Cardiac septum (tissue), 1 donor: ENCODE measurements around the gene PHLDA2. TPM values are rescaled to one million over a fixed set of nuclear protein-coding genes. Genes with fewer than 3 reads are reported as not detected.

Experiments
- DNase-seq: peaks from one replicate; pipeline ENCODE4 v3.0.0-alpha.2; 2020; ENCODE audit warnings: low spot score
- intact Hi-C: fragments of 100-400 bp; cut with DNase I; formaldehyde crosslinking; loops from one replicate; pipeline ENCODE4 v1.14.0; 2022
- total RNA-seq: library from RNA; stranded (reverse); fragmentation: NEBNext Ultra II Directional; extraction: Animal tissue kit (Norgen Biotek cat#: 25700); gene quantifications from one replicate; pipeline ENCODE4 v1.2.1, GENCODE V29; 2021
- donor health status: DM: no; HTN: no; CAD: no.

Gene PHLDA2
- total RNA-seq, 1 donor from 2014 or later: 2.1 TPM

GRCh38 chr11:2888266-2888968 lies 40.8 kb downstream of the PHLDA2 start:
- DNase-seq: peak; percentile 95
- intact Hi-C loops: loop anchor here (1.0 to 10.0 kb wide), 5 partner anchors 76 to 584 kb away; partner anchors contain the start of genes C11orf21, KCNQ1OT1 and TSPAN32

GRCh38 chr11:2887515-2888195 lies 41.6 kb downstream of the PHLDA2 start:
- intact Hi-C loops: loop anchor here (1.0 to 10.0 kb wide), 5 partner anchors 75 to 583 kb away; partner anchors contain the start of genes C11orf21, KCNQ1OT1 and TSPAN32
- no peak for DNase-seq

DNA sequence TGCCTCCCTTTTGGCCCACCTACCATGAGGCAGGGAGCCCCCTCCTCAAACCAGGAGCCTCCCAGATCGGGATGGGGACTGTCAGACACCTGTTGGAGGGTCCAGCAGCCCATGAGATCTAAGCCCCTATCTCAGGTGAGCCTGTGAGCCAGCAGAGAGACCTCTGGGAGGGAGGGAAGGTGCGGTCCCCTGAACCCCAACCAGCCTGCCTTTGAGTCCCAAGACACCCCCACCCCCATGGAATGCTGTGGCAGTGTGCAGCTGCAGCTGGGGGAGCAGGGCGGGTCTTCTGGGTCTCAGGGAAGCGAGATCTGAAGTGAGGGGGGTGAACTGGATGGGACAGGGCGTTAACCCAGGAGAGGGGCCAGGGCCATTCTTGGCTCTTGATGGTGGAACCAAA lies 42.3 kb downstream of the PHLDA2 start:
- DNase-seq: no peak

GRCh38 chr11:2886191-2886894 lies 42.9 kb downstream of the PHLDA2 start:
- no peak for DNase-seq

More for the DNA sequence above, 42.3 kb downstream of the PHLDA2 start:
- intact Hi-C loops: loop anchor here (5.0 to 10.0 kb wide), 3 partner anchors 75 to 582 kb away; partner anchors contain the start of genes C11orf21, KCNQ1OT1 and TSPAN32

DNA sequence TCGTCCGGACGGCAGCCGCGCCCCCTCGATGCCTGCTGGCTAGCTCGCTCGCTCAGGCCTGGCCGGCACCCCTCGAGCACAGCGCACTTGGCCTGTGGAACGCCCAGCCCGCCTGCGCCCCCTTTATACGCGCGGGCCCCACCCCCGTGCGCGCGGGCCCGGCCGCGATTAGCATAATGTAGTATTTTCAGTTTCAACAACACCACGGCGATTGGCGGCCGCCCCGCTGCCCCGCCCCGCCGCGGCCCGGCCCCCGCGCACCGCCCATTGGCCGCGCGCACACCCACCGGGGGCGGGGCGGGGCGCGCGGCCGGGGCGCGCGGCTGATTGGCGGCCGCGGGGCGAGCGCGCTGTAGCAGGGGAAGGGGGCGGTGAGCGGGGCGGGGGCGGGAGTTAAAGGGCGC lies 43.5 kb downstream of the PHLDA2 start, which contains the start of gene CDKN1C:
Gene CDKN1C, minus strand, starts transcription at position 98 of the 404 bp plus-strand sequence. CDS start 319 bp downstream, outside the sequence.
- peak; percentile 93 for DNase-seq
- intact Hi-C loops: loop anchor here (5.0 to 10.0 kb wide), 3 partner anchors 73 to 581 kb away; partner anchors contain the start of genes C11orf21, KCNQ1OT1 and TSPAN32

More at GRCh38 chr11:2886191-2886894, 42.9 kb downstream of the PHLDA2 start:
- intact Hi-C loops: loop anchor here (5.0 to 10.0 kb wide), 3 partner anchors 74 to 582 kb away; partner anchors contain the start of genes C11orf21, KCNQ1OT1 and TSPAN32

DNA sequence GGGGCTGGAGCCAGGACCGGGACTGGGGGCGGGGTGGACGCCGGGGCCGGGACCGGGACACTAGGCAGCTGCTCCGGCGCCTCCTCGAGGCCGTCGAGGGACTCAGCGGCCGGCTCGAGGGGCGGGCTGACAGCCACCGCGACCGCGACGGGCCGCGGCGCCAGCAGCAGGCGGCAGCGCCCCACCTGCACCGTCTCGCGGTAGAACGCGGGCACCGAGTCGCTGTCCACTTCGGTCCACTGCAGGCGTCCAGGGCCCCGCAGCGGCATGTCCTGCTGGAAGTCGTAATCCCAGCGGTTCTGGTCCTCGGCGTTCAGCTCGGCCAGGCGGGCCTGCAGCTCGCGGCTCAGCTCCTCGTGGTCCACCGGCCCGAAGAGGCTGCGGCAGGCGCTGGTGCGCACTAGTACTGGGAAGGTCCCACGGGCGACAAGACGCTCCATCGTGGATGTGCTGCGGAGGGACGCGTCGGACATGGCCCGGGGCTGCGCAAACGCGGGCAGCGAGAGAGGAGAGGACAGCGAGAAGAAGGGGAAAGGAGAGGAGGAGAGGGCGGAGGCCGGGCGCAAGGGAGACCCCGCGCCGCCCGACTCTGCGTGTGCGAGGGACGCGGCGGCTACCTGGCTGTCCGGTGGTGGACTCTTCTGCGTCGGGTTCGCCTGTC lies 44.1 kb downstream of the PHLDA2 start:
- no peak for DNase-seq
- intact Hi-C loops: loop anchor here (5.0 to 10.0 kb wide), 3 partner anchors 73 to 580 kb away; partner anchors contain the start of genes C11orf21, KCNQ1OT1 and TSPAN32

DNA sequence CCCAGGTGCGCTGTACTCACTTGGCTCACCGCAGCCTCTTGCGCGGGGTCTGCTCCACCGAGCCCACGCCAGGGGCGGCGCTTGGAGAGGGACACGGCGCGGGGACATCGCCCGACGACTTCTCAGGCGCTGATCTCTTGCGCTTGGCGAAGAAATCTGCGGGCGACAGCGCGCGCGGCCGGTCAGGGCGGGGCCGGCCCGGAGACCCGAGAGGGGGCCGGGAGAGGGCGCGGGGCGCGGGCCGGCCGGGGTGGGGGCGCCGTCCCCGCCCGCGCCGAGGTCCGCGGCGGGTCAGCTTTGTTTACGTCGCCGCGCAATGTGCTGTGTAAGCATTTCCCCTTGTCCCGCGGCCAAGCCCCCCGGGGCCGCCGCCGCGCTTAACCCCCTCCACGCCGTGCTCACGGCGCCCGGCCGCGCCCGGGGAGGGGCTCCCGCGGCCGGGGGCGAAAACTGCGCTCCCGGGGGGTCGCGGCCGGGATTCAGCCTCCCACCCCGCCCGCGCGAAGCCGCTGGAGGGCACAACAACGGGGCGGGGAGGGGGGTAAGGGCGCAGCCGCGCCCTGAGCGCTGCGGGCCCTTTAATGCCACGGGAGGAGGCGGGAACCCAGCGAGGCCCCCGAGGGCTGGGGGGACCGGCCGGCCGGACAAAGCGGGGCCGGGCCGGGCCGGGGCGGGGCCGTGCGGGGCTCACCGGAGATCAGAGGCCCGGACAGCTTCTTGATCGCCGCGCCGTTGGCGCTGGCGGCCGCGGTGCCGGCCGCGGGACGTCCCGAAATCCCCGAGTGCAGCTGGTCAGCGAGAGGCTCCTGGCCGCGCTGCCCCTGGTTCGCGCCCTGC lies 45.0 kb downstream of the PHLDA2 start:
- DNase-seq: no peak
- intact Hi-C loops: loop anchor here (5.0 to 10.0 kb wide), 4 partner anchors 47 to 579 kb away; partner anchors contain the start of genes C11orf21, KCNQ1OT1 and TSPAN32

DNA sequence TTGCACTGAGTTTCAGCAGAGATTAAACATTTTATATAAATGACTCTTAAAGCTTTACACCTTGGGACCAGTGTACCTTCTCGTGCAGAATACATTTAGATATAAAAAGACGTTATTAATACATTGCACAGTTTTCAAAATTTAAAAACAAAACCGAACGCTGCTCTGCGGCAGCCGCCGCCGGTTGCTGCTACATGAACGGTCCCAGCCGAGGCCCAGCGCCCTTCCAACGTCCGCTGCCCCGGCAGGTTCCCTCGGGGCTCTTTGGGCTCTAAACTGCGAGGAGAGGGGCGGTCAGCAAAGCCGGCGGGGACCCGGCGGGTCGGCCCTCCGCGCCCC lies 45.6 kb downstream of the PHLDA2 start:
- intact Hi-C loops: loop anchor here (5.0 to 10.0 kb wide), 4 partner anchors 46 to 579 kb away; partner anchors contain the start of genes C11orf21, KCNQ1OT1 and TSPAN32
- no peak for DNase-seq

DNA sequence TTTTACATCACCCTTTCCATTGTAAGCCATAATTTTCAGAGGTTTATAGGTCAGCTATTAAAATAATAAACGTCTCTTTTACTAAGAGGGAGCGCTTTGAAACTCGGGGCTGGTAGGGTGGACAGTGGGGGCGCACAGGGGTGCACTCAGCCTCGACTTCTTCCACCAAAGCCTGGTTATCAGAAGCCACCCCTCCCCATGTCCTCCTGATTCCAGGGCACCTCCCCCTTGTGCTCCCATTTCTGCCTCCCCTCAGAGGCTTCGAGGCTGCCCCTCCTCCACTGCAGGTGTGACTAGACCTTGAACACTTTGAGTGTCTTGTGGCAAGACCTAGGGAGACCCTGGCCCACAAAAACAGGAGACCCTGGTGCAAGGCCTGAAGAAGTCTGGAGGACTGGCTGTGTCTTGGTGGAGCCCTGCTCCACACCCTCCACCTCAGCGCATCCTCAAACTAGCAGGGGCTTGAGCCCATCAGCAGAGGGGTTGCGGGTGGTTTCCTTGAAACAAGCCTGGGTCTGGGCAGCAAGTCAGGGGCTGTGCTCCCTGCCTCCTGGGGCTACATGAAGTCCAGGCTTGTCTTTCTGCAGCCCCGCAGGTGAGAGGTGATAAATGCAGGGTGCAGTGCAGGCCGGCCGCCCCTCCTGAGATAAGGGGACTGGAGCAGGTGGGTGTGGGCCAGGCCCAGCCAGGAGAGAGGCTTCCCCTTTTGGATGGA lies 46.7 kb downstream of the PHLDA2 start:
- no peak for DNase-seq
- intact Hi-C loops: loop anchor here (5.0 to 10.0 kb wide), 4 partner anchors 45 to 578 kb away; partner anchors contain the start of genes C11orf21, KCNQ1OT1 and TSPAN32

GRCh38 chr11:2881981-2882375 lies 47.2 kb downstream of the PHLDA2 start:
- no peak for DNase-seq
- intact Hi-C loops: loop anchor here (5.0 to 10.0 kb wide), 4 partner anchors 45 to 577 kb away; partner anchors contain the start of genes C11orf21, KCNQ1OT1 and TSPAN32

- no peak for DNase-seq
- intact Hi-C loops: loop anchor here (5.0 to 10.0 kb wide), 4 partner anchors 44 to 577 kb away; partner anchors contain the start of genes C11orf21, KCNQ1OT1 and TSPAN32
These were observed 47.9 kb downstream of the PHLDA2 start for GRCh38 chr11:2881076-2881980.

- intact Hi-C loops: loop anchor here (5.0 to 10.0 kb wide), 4 partner anchors 43 to 576 kb away; partner anchors contain the start of genes C11orf21, KCNQ1OT1 and TSPAN32
- DNase-seq: no peak
These were observed 48.6 kb downstream of the PHLDA2 start for GRCh38 chr11:2880646-2881045.

DNA sequence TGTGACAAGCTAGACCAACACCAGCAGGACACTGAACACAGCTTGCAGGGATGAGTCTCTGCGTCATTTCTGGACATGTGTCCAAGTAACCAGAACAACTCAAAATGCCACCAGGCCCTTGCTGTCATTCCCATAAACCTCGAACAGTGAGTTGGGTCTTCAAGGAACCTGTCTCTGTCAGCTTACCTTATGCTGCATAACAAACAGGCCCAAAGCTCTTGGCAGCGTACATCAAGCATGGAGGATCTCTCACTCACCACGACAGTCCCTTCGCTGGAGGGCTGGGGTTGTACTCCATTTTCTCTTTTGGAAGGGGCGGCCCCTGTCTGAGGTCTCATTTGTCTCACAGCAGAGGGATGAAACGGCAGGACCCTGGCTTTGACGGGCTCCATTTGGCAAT lies 50.4 kb downstream of the PHLDA2 start:
- intact Hi-C loops: no loop called here

More for the DNA sequence above, 50.4 kb downstream of the PHLDA2 start:
- DNase-seq: no peak
